ENCODE data around the gene AHDC1. TPM values are rescaled to one million over a fixed set of nuclear protein-coding genes. Genes with fewer than 3 reads are reported as not detected.

Gene AHDC1
- total RNA-seq, 4 donors from 2014 or later, result 7.5 to 12.9 (median 8.2) TPM

GRCh38 chr1:27638805-27639204 lies 34.9 kb upstream of the AHDC1 start:
- TF ChIP-seq CTCF (IDR thresholded peaks at IDR 0.05), result no peak
- ATAC-seq (ENCODE audit: low FRiP score) (no peak), DNase-seq (ENCODE audit: low spot score) (no peak)

- DNase-seq (ENCODE audit: low spot score) (no peak), ATAC-seq (ENCODE audit: low FRiP score) (no peak)
- TF ChIP-seq CTCF (IDR thresholded peaks at IDR 0.05), result no peak
These were observed 34.2 kb upstream of the AHDC1 start for GRCh38 chr1:27638047-27638734.

GRCh38 chr1:27635396-27636142 lies 31.6 kb upstream of the AHDC1 start:
- DNase-seq (ENCODE audit: low spot score) (no peak), ATAC-seq (ENCODE audit: low FRiP score) (no peak)
- TF ChIP-seq CTCF (IDR thresholded peaks at IDR 0.05), result no peak

- no peak for DNase-seq (ENCODE audit: low spot score)
- TF ChIP-seq CTCF (IDR thresholded peaks at IDR 0.05), result no peak
- no peak for ATAC-seq (ENCODE audit: low FRiP score)
These were observed 31.0 kb upstream of the AHDC1 start, which contains the start of gene FGR for GRCh38 chr1:27634985-27635367. TSS of gene FGR (minus strand) at chr1:27635185. CDS start at chr1:27623916, 11,269 bp downstream.

GRCh38 chr1:27634177-27634984 lies 30.4 kb upstream of the AHDC1 start:
- ATAC-seq (ENCODE audit: low FRiP score) (peak; percentile 52), DNase-seq (ENCODE audit: low spot score) (no peak)

More at GRCh38 chr1:27634177-27634984, 30.4 kb upstream of the AHDC1 start:
- TF ChIP-seq CTCF (IDR thresholded peaks at IDR 0.05), result no peak
